HepG2 (cell line): ENCODE results near the gene PHF3.

ENCODE experiments used
- ELF3 ChIP-seq: IDR thresholded peaks from 2 replicates; pipeline ENCODE4 v1.6.1; 2016; ENCODE audit warnings: missing genetic modification reagents, missing compliant biosample characterization
- ESRRA ChIP-seq: sonication (generic); formaldehyde crosslinking; IDR thresholded peaks from 2 replicates; pipeline ENCODE4 v1.5.1; 2020; ENCODE audit warnings: mild to moderate bottlenecking, low read depth, missing genetic modification reagents
- FOSL1 ChIP-seq: sonication (generic); formaldehyde crosslinking; IDR thresholded peaks from 2 replicates; pipeline ENCODE4 v1.9.0; 2021; ENCODE audit warnings: missing genetic modification reagents, borderline replicate concordance
- JUN ChIP-seq: sonication (generic); formaldehyde crosslinking; IDR thresholded peaks from 2 replicates; pipeline ENCODE4 v1.4.0; 2020; ENCODE audit warnings: mild to moderate bottlenecking, missing genetic modification reagents
- JUND ChIP-seq: sonication (generic); formaldehyde crosslinking; IDR thresholded peaks from 2 replicates; pipeline ENCODE4 v1.8.0; 2022; ENCODE audit warnings: mild to moderate bottlenecking, missing genetic modification reagents
- RAD21 ChIP-seq: fragments of 450-650 bp; formaldehyde crosslinking; IDR thresholded peaks from 2 replicates; pipeline ENCODE4 v1.5.0; 2020; ENCODE audit warnings: mild to moderate bottlenecking
- ZNF878 ChIP-seq: sonication (generic); formaldehyde crosslinking; IDR thresholded peaks from 2 replicates; pipeline ENCODE4 v1.8.1; 2023; ENCODE audit warnings: mild to moderate bottlenecking, missing genetic modification reagents, moderate library complexity
- ZZZ3 ChIP-seq: sonication (generic); formaldehyde crosslinking; IDR thresholded peaks from 2 replicates; pipeline ENCODE4 v1.4.0; 2020; ENCODE audit warnings: missing genetic modification reagents, mild to moderate bottlenecking, borderline replicate concordance
- TF ChIP-seq, protein P1 (sequence below): sonication (generic); formaldehyde crosslinking; IDR thresholded peaks from 2 replicates; pipeline ENCODE4 v1.5.0; 2020; ENCODE audit warnings: mild to moderate bottlenecking, missing genetic modification reagents, moderate library complexity
- TF ChIP-seq, protein P2 (sequence below): sonication (generic); formaldehyde crosslinking; IDR thresholded peaks from 2 replicates; pipeline ENCODE4 v1.4.0; 2020; ENCODE audit warnings: missing genetic modification reagents

DNA sequence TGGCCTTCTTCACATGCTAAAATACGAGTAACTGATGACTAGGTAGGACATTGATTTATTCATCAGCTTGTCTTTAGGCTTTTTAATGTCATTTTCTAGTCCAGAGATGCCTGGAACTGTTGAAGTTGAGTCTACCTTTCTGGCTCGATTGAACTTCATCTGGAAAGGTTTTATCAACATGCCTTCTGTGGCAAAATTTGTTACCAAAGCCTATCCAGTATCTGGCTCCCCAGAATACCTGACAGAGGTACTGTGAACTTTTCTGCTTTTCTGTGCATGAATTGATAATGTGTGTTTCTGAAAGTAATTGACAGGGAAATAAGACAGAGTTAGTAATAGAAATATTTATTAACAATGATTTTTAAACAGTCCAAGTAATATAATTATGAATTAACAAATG is 71.0 kb downstream of the PHF3 start:
- TF ChIP-seq JUN (CRISPR knock-in tag), result no peak
- no peak for TF ChIP-seq ELF3 (CRISPR knock-in tag)
- TF ChIP-seq, protein P1, sequence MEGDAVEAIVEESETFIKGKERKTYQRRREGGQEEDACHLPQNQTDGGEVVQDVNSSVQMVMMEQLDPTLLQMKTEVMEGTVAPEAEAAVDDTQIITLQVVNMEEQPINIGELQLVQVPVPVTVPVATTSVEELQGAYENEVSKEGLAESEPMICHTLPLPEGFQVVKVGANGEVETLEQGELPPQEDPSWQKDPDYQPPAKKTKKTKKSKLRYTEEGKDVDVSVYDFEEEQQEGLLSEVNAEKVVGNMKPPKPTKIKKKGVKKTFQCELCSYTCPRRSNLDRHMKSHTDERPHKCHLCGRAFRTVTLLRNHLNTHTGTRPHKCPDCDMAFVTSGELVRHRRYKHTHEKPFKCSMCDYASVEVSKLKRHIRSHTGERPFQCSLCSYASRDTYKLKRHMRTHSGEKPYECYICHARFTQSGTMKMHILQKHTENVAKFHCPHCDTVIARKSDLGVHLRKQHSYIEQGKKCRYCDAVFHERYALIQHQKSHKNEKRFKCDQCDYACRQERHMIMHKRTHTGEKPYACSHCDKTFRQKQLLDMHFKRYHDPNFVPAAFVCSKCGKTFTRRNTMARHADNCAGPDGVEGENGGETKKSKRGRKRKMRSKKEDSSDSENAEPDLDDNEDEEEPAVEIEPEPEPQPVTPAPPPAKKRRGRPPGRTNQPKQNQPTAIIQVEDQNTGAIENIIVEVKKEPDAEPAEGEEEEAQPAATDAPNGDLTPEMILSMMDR (CRISPR knock-in tag), result no peak
- TF ChIP-seq ESRRA (CRISPR knock-in tag), result no peak
- TF ChIP-seq, protein P2, sequence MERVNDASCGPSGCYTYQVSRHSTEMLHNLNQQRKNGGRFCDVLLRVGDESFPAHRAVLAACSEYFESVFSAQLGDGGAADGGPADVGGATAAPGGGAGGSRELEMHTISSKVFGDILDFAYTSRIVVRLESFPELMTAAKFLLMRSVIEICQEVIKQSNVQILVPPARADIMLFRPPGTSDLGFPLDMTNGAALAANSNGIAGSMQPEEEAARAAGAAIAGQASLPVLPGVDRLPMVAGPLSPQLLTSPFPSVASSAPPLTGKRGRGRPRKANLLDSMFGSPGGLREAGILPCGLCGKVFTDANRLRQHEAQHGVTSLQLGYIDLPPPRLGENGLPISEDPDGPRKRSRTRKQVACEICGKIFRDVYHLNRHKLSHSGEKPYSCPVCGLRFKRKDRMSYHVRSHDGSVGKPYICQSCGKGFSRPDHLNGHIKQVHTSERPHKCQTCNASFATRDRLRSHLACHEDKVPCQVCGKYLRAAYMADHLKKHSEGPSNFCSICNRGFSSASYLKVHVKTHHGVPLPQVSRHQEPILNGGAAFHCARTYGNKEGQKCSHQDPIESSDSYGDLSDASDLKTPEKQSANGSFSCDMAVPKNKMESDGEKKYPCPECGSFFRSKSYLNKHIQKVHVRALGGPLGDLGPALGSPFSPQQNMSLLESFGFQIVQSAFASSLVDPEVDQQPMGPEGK, result no peak
- no peak for TF ChIP-seq FOSL1 (CRISPR knock-in tag)
- no peak for TF ChIP-seq RAD21 (CRISPR knock-in tag)
- no peak for TF ChIP-seq ZZZ3 (CRISPR knock-in tag)
- no peak for TF ChIP-seq ZNF878
- TF ChIP-seq JUND (CRISPR knock-in tag), result no peak
